SIG-M5 treated with dmso at 0.1 percent for 504 hours (cell line): ENCODE results near the gene SUGP1.
"Not testable (repeated sequence)": the region's sequence is repeated elsewhere in the genome, so short reads cannot be mapped to it uniquely, and the experiment has no call there.

ENCODE experiments used
- DNase-seq: peaks from one replicate; lab custom pipeline; 2025; ENCODE audit not compliant: unreplicated experiment; lab: John Stamatoyannopoulos, UW

SUGP1 gene

DNA sequence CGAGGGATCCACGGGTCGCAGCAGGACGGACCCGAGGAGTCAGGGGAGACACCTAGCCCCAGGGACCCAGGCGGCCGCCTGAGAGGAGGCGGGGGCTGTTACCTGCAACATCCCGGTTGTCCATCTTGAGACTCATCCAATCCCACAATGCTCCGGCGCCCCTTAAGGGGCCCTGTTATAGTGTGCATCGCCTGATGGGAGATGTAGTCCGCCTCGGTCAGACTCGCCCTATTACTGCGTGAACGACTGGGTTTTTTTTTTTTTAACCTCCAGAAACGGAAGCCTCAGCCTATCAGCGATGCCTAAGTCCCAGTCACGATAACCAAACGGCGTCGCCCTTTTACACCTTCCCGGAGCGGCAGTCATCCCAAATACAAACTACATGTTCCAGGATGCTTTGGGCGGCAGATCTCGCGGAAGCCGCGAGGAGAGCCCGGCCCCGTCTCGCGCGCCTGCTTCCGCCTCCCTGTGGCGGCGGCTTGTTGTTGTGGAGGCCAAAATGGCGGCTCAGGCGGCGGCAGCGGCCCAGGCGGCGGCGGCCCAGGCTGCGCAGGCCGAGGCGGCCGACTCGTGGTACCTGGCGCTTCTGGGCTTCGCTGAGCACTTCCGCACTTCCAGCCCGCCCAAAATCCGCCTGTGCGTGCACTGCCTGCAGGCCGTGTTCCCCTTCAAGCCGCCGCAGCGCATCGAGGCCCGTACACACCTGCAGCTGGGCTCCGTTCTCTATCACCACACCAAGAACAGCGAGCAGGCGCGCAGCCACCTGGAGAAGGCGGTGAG lies at the start of gene SUGP1, which contains the start of gene MAU2:
TSS of gene SUGP1 (minus strand) at position 149 of the 780 bp plus-strand sequence. CDS start at position 136, 13 bp downstream.
TSS of gene MAU2 (plus strand) at position 469 of the 780 bp plus-strand sequence. CDS start at position 500, 31 bp downstream.
- DNase-seq: peak; percentile 96

GRCh38 chr19:19368087-19368486 lies 47.8 kb upstream of the SUGP1 start:
- DNase-seq: no peak

DNA sequence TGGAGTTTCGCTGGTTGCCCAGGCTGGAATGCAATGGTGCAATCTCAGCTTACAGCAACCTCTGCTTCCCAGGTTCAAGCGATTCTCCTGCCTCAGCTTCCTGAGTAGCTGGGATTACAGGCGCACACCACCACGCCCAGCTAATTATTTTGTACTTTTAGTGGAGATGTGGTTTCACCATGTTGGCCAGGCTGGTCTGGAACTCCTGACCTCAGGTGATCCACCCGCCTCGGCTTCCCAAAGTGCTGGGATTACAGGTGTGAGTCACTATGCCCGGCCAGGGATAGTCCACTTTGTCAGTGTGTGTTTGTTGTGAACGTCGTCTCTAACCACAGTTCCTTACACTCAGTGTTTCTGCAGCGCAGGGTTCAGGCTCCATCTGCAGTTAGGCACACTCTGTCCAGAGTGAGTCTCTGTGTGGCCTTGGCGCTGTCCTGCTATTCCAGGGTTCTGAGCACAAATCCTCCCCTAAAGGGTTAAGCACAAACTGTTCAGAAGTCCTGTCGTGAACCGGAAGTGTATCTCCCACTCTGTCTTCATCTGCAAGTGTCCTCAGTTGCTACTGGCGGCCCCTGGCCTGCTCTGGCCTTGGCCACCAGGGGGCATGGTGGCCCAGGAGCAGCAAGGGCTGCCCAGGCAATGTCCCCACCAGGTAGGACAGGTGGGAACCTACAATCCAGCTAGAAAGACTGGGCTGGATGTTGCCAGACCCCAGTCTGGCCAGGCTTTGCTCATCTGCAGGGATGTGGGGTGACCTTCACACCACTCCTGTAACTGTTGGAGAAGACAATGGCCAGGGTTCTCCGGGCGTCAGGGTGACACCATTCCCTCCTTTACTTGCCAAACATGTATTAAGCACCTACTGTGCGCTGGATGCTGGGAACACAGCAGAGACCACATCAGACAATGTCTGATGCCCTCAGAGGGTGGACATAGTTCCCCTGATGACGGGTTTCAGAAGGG lies 46.4 kb upstream of the SUGP1 start:
- DNase-seq: peak; percentile 70

DNA sequence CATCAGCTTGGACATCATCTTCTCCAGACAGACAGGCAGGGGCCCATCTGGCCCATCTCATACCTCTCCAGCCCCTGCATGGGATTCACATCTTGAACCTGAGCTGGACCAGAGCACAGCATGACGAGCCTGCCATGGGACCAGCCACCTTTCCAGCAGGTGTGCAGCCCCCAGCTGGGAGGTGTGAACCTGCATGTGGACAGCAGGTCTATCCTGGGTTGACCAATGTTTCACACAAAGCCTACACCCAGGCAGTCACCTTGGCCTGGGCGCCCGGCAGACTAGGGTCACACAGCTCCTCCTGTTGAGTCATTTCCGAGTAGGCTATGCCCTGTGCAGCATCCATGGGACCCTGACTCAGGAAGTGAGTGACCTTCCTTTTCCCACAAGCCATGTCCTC lies 41.8 kb upstream of the SUGP1 start:
- DNase-seq: no peak

GRCh38 chr19:19361075-19361594 lies 40.8 kb upstream of the SUGP1 start:
- DNase-seq: peak; percentile 84

DNA sequence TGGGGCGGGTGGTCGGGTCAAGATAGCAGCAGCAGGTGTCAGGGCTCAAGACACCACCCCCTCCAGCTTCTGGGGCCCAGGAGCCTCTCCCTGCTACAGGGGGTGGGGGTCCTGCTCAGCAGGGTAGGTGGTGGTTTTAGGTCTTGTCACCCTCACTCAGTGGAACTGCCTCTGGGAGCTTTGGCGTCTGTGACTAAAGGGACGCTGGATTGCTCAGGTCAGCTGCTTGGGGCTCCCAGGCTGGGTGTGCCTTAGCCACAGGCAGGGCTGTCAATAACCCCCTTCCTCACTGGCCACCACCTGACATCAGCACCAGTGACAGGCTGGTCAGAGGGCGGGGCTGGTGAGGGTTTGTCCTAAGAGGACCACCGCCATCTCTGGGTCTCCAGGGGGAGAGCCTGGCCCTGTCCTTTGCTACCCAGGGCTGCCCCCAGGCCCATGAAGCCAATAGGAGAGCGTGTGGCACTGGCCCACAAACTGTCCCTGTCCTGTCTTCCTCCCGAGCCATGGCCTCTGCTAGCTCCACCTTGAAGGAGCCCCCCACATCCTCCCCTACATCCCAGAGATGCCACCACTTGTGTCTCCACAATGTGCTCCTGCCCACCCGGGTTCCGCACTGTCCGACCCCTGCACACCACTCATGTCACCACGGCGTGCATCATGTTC lies 36.7 kb upstream of the SUGP1 start:
- DNase-seq: no peak

DNA sequence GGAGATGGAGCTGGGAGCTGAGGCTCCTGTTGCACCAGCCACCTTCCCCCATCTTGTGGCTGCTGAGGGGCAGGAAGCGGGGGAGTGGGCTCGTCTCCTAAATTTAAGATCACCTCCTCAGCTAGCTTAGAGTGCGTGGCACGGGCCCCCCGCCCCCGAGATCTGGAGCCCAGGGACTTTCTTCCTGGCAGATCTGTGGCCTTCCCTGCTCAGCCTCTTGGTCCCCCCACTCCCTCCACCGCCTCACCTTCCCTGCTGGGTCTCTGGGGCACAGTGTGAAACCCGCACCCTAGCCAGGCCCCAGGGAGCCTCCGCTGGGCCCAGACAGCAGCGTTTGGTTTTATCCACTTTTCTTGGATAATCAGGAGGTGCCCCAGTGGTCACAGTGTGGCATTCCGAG lies 36.2 kb upstream of the SUGP1 start:
- DNase-seq: no peak

GRCh38 chr19:19355606-19356139 lies 35.4 kb upstream of the SUGP1 start:
- DNase-seq: no peak

GRCh38 chr19:19354932-19355331 lies 34.6 kb upstream of the SUGP1 start:
- DNase-seq: no peak

DNA sequence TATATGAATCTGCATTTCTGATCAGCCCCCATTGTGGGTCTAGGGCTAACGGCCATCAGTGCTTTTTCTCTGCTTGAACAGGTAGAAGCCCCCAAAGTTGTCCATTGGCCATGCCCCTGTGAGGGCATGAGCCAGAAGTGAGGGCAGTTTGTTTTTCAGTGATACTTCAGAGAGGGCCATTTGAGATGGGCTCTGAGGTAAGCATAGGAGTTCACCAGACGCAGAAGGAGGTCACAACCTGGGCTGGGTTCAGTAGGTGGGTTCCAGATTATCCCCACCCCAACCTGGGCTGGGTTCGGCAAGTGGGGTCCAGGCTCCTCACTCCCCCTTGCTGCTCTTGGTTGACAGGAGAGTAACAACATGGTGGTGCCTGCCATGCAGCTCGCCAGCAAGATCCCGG lies 33.7 kb upstream of the SUGP1 start:
- no peak for DNase-seq

DNA sequence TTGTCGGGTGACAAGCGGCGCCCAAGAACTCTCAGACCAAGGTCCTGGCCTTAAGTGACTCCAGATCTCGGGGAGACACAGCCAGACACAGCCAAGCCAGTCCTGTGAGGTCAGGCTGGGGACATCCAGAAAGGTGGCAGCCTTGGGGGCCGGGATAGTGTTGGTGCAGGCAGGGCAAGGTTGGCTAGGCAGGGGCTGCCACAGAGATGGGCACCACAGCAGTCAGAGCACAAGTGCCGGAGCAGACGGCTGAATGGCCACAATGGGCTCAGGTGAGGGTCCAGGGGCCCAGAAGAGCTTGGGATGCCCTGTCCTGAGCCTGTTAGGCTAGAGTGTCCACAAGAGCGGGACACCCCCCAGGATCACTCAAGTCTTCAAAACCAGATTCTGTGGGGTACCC lies 32.5 kb upstream of the SUGP1 start:
- DNase-seq: no peak

DNA sequence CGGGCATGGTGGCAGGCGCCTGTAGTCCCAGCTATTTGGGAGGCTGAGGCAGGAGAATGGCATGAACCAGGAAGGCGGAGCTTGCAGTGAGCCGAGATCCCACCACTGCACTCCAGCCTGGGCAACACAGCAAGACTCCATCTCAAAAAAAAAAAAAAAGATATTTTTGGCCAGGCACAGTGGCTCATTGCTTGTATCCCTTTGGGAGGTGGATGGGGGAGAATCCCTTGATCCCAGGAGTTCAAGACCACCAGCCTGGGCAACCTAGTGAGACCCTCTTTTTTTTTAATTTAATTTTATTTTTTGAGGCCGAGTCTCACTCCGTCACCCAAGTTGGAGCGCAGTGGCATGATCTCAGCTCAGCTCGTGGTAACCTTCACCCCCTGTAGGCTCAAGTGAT lies 30.4 kb upstream of the SUGP1 start:
- DNase-seq: not testable (repeated sequence)

GRCh38 chr19:19349365-19349764 lies 29.1 kb upstream of the SUGP1 start:
- DNase-seq: no peak

GRCh38 chr19:19348266-19348665 lies 28.0 kb upstream of the SUGP1 start:
- no peak for DNase-seq

DNA sequence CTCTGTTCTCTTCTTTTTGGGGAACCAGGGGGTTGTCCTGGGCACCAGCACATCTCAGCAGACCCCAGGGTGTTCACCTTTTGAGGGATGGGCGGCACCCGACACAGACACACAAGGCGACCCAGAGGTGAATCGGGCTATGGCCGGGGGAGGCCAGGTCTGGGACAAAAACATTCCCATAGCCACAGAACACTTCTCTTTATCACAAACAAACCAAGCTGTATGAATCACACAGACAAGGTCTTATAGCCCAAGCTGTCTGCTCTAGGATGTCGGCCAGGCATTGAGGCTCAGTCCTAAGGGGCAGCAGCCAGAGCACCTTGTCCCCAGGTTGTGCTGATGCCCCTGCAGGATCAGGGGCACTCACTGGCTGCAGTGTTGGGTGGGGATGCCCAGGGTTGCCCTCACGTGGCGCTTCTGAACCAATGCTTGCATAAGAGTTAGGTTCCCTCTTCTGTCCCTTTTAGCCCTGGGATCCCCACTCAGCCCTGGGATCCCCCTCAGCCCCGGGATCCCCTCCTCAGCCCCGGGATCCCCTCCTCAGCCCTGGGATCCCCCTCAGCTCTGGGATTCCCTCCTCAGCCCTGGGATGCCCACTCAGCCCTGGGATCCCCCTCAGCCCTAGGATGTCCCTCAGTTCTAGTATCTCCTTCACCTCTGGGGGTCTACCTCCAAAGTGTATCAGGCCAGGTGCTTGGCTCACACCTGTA lies 27.2 kb upstream of the SUGP1 start:
- DNase-seq: no peak

GRCh38 chr19:19345970-19346369 lies 25.7 kb upstream of the SUGP1 start:
- DNase-seq: no peak

- DNase-seq: no peak
These were observed 24.9 kb upstream of the SUGP1 start for GRCh38 chr19:19345232-19345631.

GRCh38 chr19:19343762-19344161 lies 23.5 kb upstream of the SUGP1 start:
- DNase-seq: no peak

GRCh38 chr19:19343016-19343362 lies 22.7 kb upstream of the SUGP1 start:
- no peak for DNase-seq
